C4-2B (cell line): Measurements from ENCODE around the gene KASH5.

ENCODE experiments used
- CTCF ChIP-seq: fragments of 450-650 bp; conservative IDR thresholded peaks from 2 replicates; pipeline ENCODE4 v1.5.1; 2017; ENCODE audit warnings: mild to moderate bottlenecking
- ZFX ChIP-seq: fragments of 450-650 bp; IDR thresholded peaks from 2 replicates; pipeline ENCODE4 v1.6.1; 2017

- TF ChIP-seq CTCF (no peak), ZFX (no peak)
These were observed 54.3 kb downstream of the KASH5 start for GRCh38 chr19:49442354-49442753.
